ENCODE measurements around the gene GARIN5B.
A peak's percentile ranks its signal among the peaks of the same experiment; 100 is the strongest.
"Not testable (repeated sequence)": the region's sequence is repeated elsewhere in the genome, so short reads cannot be mapped to it uniquely, and the experiment has no call there.

Gene GARIN5B

GRCh38 chr19:55402509-55402908, 39.4 kb upstream of the GARIN5B start:
- DNase-seq (ENCODE audit: insufficient read length, low spot score) (no peak), FAIRE-seq (no peak)
- no peak; the same call in 1 of the 2 replicates for TF ChIP-seq POLR2AphosphoS5 (IDR thresholded peaks at IDR 0.05; ENCODE audit: low read depth, low read length)
- no peak for TF ChIP-seq SPI1 (IDR thresholded peaks at IDR 0.05; ENCODE audit: low read depth, low read length)
- no peak for TF ChIP-seq PAX5 (IDR thresholded peaks at IDR 0.05; ENCODE audit: insufficient read depth, low read length, severe bottlenecking)
- TF ChIP-seq POU2F2 (IDR thresholded peaks at IDR 0.05; ENCODE audit: low read depth, low read length): no peak
- TF ChIP-seq TAF1 (IDR thresholded peaks at IDR 0.05; ENCODE audit: low read depth, low read length): no peak
- TF ChIP-seq POLR2A (IDR thresholded peaks at IDR 0.05; ENCODE audit: low read depth, low read length): no peak; the same call in 1 of the 2 replicates

GRCh38 chr19:55401390-55401789, 38.3 kb upstream of the GARIN5B start:
- DNase-seq (ENCODE audit: insufficient read length, low spot score); FAIRE-seq: not testable (repeated sequence)

GRCh38 chr19:55400281-55401087, 37.4 kb upstream of the GARIN5B start:
- DNase-seq (ENCODE audit: insufficient read length, low spot score) (no peak), FAIRE-seq (no peak)
- peak; percentile 45; the same call in 1 of the 2 replicates for TF ChIP-seq POLR2A (IDR thresholded peaks at IDR 0.05; ENCODE audit: low read depth, low read length)
- TF ChIP-seq POU2F2 (IDR thresholded peaks at IDR 0.05; ENCODE audit: low read depth, low read length): no peak
- no peak for TF ChIP-seq TAF1 (IDR thresholded peaks at IDR 0.05; ENCODE audit: low read depth, low read length)
- no peak; the same call in none of the 2 replicates for TF ChIP-seq POLR2AphosphoS5 (IDR thresholded peaks at IDR 0.05; ENCODE audit: low read depth, low read length)
- no peak for TF ChIP-seq SPI1 (IDR thresholded peaks at IDR 0.05; ENCODE audit: low read depth, low read length)
- TF ChIP-seq PAX5 (IDR thresholded peaks at IDR 0.05; ENCODE audit: insufficient read depth, low read length, severe bottlenecking): no peak

- TF ChIP-seq TAF1 (IDR thresholded peaks at IDR 0.05; ENCODE audit: low read depth, low read length): no peak
- TF ChIP-seq PAX5 (IDR thresholded peaks at IDR 0.05; ENCODE audit: insufficient read depth, low read length, severe bottlenecking): no peak
- no peak for TF ChIP-seq POLR2AphosphoS5 (IDR thresholded peaks at IDR 0.05; ENCODE audit: low read depth, low read length)
- TF ChIP-seq POLR2A (IDR thresholded peaks at IDR 0.05; ENCODE audit: low read depth, low read length): no peak
- TF ChIP-seq SPI1 (IDR thresholded peaks at IDR 0.05; ENCODE audit: low read depth, low read length): no peak
- no peak for TF ChIP-seq POU2F2 (IDR thresholded peaks at IDR 0.05; ENCODE audit: low read depth, low read length)
- peak; percentile 59 for FAIRE-seq
- DNase-seq (ENCODE audit: insufficient read length, low spot score): no peak
These were observed 35.3 kb upstream of the GARIN5B start for GRCh38 chr19:55398200-55398925.

DNA sequence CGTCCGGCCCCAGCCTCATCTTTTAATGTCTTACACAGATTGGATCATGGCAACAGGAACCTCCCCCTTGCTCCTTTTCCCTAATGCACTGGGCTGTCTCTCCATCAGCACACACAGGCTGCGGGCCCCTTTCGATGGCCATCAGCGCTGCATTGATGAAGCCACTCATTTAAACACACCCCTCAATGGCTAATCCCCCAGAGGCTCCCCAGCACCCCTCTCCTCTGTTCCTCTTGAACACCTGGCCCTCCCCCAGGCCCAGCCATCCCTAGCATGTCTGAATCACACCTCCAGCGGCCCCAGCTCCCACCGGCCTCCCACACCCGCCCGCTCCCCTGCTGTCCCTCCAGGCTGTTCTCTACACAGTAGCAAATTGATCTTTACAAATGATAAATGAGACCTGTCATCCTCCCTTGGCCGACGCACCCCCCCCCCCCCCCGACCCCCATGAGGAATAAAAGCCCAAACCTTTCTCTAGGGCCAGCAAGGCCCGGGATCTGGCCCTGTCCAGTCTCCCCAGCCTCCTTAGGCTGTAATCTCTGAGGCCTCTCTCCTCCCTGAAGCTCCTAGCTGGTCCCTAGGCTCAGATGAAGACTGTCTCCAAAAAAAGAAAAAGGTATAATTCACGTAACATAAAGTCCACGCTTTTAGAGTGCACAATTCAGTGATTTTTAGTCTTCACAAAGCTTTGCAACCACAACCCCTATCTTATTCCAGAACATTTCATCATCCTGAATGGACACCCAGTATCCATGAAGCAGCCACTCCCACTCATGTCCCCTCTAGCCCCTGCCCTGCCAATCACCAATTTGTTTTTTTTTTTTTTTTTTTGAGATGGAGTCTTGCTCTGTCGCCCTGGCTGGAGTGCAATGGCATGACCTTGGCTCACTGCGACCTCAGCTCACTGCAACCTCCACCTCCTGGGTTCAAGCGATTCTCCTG, 30.0 kb upstream of the GARIN5B start:
- no peak for DNase-seq (ENCODE audit: insufficient read length, low spot score)
- TF ChIP-seq TAF1 (IDR thresholded peaks at IDR 0.05; ENCODE audit: low read depth, low read length) (no peak), POU2F2 (IDR thresholded peaks at IDR 0.05; ENCODE audit: low read depth, low read length) (no peak), PAX5 (IDR thresholded peaks at IDR 0.05; ENCODE audit: insufficient read depth, low read length, severe bottlenecking) (no peak), SPI1 (IDR thresholded peaks at IDR 0.05; ENCODE audit: low read depth, low read length) (no peak), POLR2A (IDR thresholded peaks at IDR 0.05; ENCODE audit: low read depth, low read length) (no peak)
- no peak for FAIRE-seq

DNA sequence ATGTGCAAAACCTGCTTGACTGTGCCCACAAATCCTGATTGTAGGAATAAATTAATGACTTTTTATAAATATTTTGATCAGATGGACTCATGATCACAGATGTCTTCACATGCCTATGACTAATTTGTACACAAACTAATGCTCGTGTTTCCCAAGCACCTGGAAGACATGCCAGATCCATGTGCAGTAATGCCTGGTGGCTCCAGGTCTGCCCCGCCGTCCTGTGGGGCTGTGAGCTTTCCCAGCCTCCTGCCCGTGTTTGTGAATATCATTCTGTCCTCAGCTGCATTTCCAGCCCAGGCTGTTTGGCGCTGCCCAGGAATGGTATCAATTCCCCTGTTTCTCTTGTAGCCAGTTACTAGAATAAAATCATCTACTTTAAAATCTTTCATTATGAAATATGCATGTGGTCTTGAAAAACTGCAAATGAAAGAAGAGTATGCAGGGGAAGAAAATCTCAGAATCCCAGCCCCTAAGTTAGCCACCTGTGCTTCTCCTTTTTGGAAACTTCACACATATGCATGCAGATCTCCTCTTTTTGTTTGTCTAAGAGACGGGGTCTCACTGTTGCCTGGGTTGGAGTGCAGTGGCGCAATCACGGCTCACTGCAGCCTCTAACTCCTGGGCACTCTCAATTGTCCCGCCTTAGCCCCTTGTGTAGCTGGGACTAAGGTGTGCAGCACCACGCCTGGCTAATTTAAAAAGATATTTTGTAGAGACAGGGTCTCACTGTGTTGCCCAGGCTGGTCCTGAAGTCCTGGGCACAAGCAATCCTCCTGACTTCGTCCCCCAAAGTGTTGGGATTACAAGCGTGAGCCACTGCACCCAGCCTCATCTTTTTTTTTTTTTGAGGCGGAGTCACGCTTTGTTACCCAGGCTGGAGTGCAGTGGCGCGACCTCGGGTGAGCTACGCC, 28.9 kb upstream of the GARIN5B start:
- TF ChIP-seq POLR2AphosphoS5 (IDR thresholded peaks at IDR 0.05; ENCODE audit: low read depth, low read length) (0 out of 2 replicates have a peak, but pooled peaks have one; percentile 16), TAF1 (IDR thresholded peaks at IDR 0.05; ENCODE audit: low read depth, low read length) (no peak)
- DNase-seq (ENCODE audit: insufficient read length, low spot score): no peak
- FAIRE-seq: no peak

DNA sequence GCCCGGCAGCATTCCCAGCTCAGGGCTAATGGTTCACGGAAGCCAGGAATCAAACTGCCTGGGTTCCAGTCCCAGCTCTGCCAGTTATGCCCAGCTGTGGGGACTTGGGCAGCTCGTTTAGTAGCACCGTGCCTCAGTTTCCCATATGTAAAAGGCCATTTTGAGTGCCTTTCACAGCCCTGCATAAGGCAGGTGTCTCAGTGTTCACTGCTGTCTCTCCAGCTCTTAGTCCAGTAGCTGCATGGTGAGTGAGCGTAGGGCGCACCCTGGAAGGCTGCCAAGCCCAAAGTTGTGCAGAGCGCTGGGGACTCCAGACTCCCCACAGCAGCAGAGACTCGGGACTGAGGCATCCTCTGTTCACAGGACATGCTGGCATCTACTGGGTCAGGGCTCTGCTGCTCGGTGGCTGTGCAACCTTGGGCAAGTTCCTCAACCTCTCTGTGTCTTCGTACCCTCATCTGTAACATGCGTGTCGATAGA, 28.2 kb upstream of the GARIN5B start:
- no peak for DNase-seq (ENCODE audit: insufficient read length, low spot score)
- TF ChIP-seq POLR2AphosphoS5 (IDR thresholded peaks at IDR 0.05; ENCODE audit: low read depth, low read length) (peak; percentile 73), PAX5 (IDR thresholded peaks at IDR 0.05; ENCODE audit: insufficient read depth, low read length, severe bottlenecking) (no peak), POLR2A (IDR thresholded peaks at IDR 0.05; ENCODE audit: low read depth, low read length) (peak; percentile 61), POU2F2 (IDR thresholded peaks at IDR 0.05; ENCODE audit: low read depth, low read length) (no peak), SPI1 (IDR thresholded peaks at IDR 0.05; ENCODE audit: low read depth, low read length) (no peak), TAF1 (IDR thresholded peaks at IDR 0.05; ENCODE audit: low read depth, low read length) (no peak)
- FAIRE-seq: no peak

DNA sequence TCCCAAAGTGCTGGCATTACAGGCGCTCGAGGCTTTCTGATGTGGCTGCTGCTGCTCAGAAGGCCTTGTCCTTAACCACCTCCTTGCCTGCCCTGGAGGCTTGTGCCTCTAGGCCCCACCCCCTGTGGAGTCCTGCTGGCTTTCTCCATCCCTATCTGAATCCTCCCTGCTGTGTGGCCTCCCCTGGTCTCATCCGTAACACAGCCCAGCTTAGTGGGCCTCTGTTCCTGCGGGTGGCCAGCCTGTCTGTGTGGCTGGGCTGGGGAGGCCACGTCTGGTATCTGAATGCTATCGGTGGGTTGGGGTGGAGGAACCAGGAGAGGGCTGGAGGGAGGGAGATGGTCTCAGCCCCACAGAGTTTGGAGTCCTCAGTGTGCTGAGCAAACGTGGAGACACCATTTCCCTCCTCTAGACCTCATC, 27.4 kb upstream of the GARIN5B start:
- FAIRE-seq (no peak), DNase-seq (ENCODE audit: insufficient read length, low spot score) (no peak)
- TF ChIP-seq PAX5 (IDR thresholded peaks at IDR 0.05; ENCODE audit: insufficient read depth, low read length, severe bottlenecking) (no peak), SPI1 (IDR thresholded peaks at IDR 0.05; ENCODE audit: low read depth, low read length) (no peak), POLR2A (IDR thresholded peaks at IDR 0.05; ENCODE audit: low read depth, low read length) (no peak), POLR2AphosphoS5 (IDR thresholded peaks at IDR 0.05; ENCODE audit: low read depth, low read length) (no peak; the same call in 1 of the 2 replicates), POU2F2 (IDR thresholded peaks at IDR 0.05; ENCODE audit: low read depth, low read length) (no peak), TAF1 (IDR thresholded peaks at IDR 0.05; ENCODE audit: low read depth, low read length) (no peak)
